K562 (cell line): ENCODE data around the gene DCPS. TPM values are rescaled to one million over a fixed set of nuclear protein-coding genes. Genes with fewer than 3 reads are reported as not detected.

Experiments
- ATAC-seq: fragments of 200-7000 bp; cut with Tn5 transposase; 3 replicates; pipeline ENCODE4 v1.9.1; 2020; ENCODE audit warnings: moderate library complexity
- BruUV-seq: library from RNA; stranded (reverse); fragments of 400-500 nt; replicated peaks from 2 replicates; lab custom pipeline; 2021; lab: Mats Ljungman, UMichigan
- CTCF ChIA-PET: fragments of 300-600 bp; formaldehyde crosslinking; extraction: SDS; loops from one replicate; lab custom pipeline; 2021; ENCODE audit warnings: low intra/inter-chr PET ratio; lab: Yijun Ruan, JAX
- POLR2A ChIA-PET: fragments of 300-600, 350-650 bp; sonication (Branson Sonifier 250); formaldehyde crosslinking; extraction: SDS; loops from one replicate; lab custom pipeline; 2021; ENCODE audit warnings: antibody characterized with exemption, inconsistent platforms; lab: Yijun Ruan, JAX
- DNase-seq, 4 experiments: peaks; one replicate each; pipeline versions ENCODE4 v3.0.0 to v3.0.0-alpha.2; 2011 to 2018; ENCODE audit warnings: low spot score in 3 of 4, mixed read lengths in 3 of 4; ENCODE audit errors: extremely low read depth in 1 of 4
- FAIRE-seq: peaks from 2 replicates; lab custom pipeline; 2011; peaks lifted over from hg19 to GRCh38; lab: Jason Lieb, UNC
- H2AFZ ChIP-seq: 2 replicates; pipeline ENCODE4 v1.6.0; 2011; ENCODE audit warnings: low read depth, low read length, control low read depth, inconsistent platforms
- H3K27ac ChIP-seq: fragments of 200-600 bp; 3 replicates; pipeline ENCODE4 v1.8.0; 2011; ENCODE audit warnings: low read depth, mild to moderate bottlenecking, control low read depth, inconsistent platforms, low read length, moderate library complexity, mixed read lengths; ENCODE audit errors: extremely low read depth
- H3K27me3 ChIP-seq, 2 experiments: fragments of 300-600 bp in 1 of 2; 2 replicates in 1 of 2; 3 replicates in 1 of 2; pipeline versions ENCODE4 v1.6.0 to v1.8.0; 2011; ENCODE audit warnings: inconsistent platforms in 2 of 2, low read length in 2 of 2, mild to moderate bottlenecking in 1 of 2, mixed read lengths in 1 of 2, moderate library complexity in 1 of 2; ENCODE audit not compliant: control insufficient read depth in 2 of 2, insufficient read depth in 2 of 2
- H3K36me3 ChIP-seq: fragments of 300-600 bp; 3 replicates; pipeline ENCODE4 v1.8.0; 2011; ENCODE audit warnings: mild to moderate bottlenecking, low read length, inconsistent platforms; ENCODE audit not compliant: control insufficient read depth, insufficient read depth
- H3K4me1 ChIP-seq, 2 experiments: fragments of 200-600 bp in 1 of 2; replicated peaks in 1 of 2; 2 replicates in 1 of 2; 3 replicates in 1 of 2; pipeline versions ENCODE4 v1.5.1 to v1.8.0; 2011; ENCODE audit warnings: inconsistent platforms in 2 of 2, low read length in 2 of 2, mild to moderate bottlenecking in 1 of 2, mixed read lengths in 1 of 2, moderate library complexity in 1 of 2; ENCODE audit not compliant: control insufficient read depth in 2 of 2, insufficient read depth in 2 of 2
- H3K4me2 ChIP-seq: 2 replicates; pipeline ENCODE4 v1.6.1; 2011; ENCODE audit warnings: low read length, control low read depth, inconsistent platforms, mixed read lengths; ENCODE audit not compliant: insufficient read depth
- H3K4me3 ChIP-seq: fragments of 200-600 bp; sonication (generic), shearing (Covaris generic); 2 replicates; pipeline ENCODE4 v1.5.1; 2016; ENCODE audit warnings: control low read depth, inconsistent platforms
- H3K79me2 ChIP-seq: fragments of 200-600 bp; 3 replicates; pipeline ENCODE4 v1.8.0; 2011; ENCODE audit warnings: low read length, inconsistent platforms; ENCODE audit not compliant: control insufficient read depth, insufficient read depth
- H3K9ac ChIP-seq, 2 experiments: 2 replicates each; pipeline versions ENCODE4 v1.6.0 to v1.6.1; 2011; ENCODE audit warnings: low read depth in 2 of 2, low read length in 2 of 2, control low read depth in 1 of 2, inconsistent platforms in 1 of 2, mild to moderate bottlenecking in 1 of 2, mixed read lengths in 1 of 2; ENCODE audit not compliant: insufficient read depth in 1 of 2
- H3K9me1 ChIP-seq: one replicate; pipeline ENCODE4 v1.6.0; 2011; ENCODE audit warnings: inconsistent platforms, mild to moderate bottlenecking, low read length, moderate library complexity; ENCODE audit not compliant: control insufficient read depth, insufficient read depth
- H3K9me3 ChIP-seq: replicated peaks from 2 replicates; pipeline ENCODE4 v1.5.1; 2011; ENCODE audit warnings: low read depth, low read length, inconsistent platforms; ENCODE audit not compliant: control insufficient read depth, insufficient read depth
- H4K20me1 ChIP-seq: replicated peaks from 2 replicates; pipeline ENCODE4 v1.6.1; 2011; ENCODE audit warnings: low read length, inconsistent platforms, mixed read lengths; ENCODE audit not compliant: control insufficient read depth, insufficient read depth
- ZC3H4 ChIP-seq: sonication (generic); formaldehyde crosslinking; IDR thresholded peaks from 2 replicates; pipeline ENCODE4 v1.9.0; 2021; ENCODE audit warnings: missing genetic modification reagents, borderline replicate concordance
- ZNF316 ChIP-seq: fragments of 450-650 bp; IDR thresholded peaks from 2 replicates; pipeline ENCODE4 v1.6.1; 2016
- ZNF324 ChIP-seq: fragments of 250-450 bp; sonication (Bioruptor Pico); IDR thresholded peaks from 2 replicates; pipeline ENCODE4 v1.4.0; 2020; ENCODE audit warnings: mild to moderate bottlenecking
- WGBS: fragments of 100-300 bp; shearing (Covaris generic); methylation state at CpG from one replicate; pipeline ENCODE4 v1.1.6; 2016; ENCODE audit warnings: low coverage, mixed read lengths; ENCODE audit not compliant: insufficient coverage; ENCODE audit errors: missing lambda C conversion rate; 5-methylcytosine and 5-hydroxymethylcytosine counted together
- in situ Hi-C: fragments of 300-500 bp; cut with MboI; formaldehyde crosslinking; loops from 4 replicates; pipeline ENCODE4 v1.15.0; 2018; ENCODE audit warnings: inconsistent platforms, mixed read lengths
- intact Hi-C: fragments of 100-400 bp; cut with micrococcal nuclease; formaldehyde crosslinking; loops from 2 replicates; pipeline ENCODE4 v1.14.2; 2022
- polyA plus RNA-seq, 8 experiments: library from polyadenylated mRNA; depleted of rRNA in 4 of 8; stranded (reverse) in 5 of 8; unstranded in 3 of 8; fragments of >200 nt; fragmentation: Nextera tagmentation in 2 of 8; fragmentation: Illumina TruSeq in 1 of 8; extraction: Ambion mirVana in 2 of 8; extraction: Trizol in 1 of 8; gene quantifications; 2 replicates each; pipeline versions ENCODE4 v1.2.1 to v1.2.3, GENCODE V29; 2011 to 2014; ENCODE audit warnings: inconsistent platforms in 1 of 8, missing spikeins in 1 of 8
- total RNA-seq, 7 experiments: library from RNA; depleted of rRNA in 6 of 7; stranded (reverse); fragments of >200 nt in 6 of 7; fragmentation: Illumina TruSeq in 2 of 7; extraction: Trizol in 2 of 7; gene quantifications; 2 replicates each; pipeline versions ENCODE4 v1.2.1 to v1.2.3, GENCODE V29; 2011 to 2021; ENCODE audit warnings: low replicate concordance in 1 of 7
- TF ChIP-seq, protein P1 (sequence below): fragments of 250-450 bp; sonication (Bioruptor Pico); IDR thresholded peaks from 2 replicates; pipeline ENCODE4 v1.8.0; 2022; ENCODE audit warnings: moderate library complexity, mild to moderate bottlenecking, inconsistent platforms
- TF ChIP-seq, protein P2 (sequence below): conservative IDR thresholded peaks from 2 replicates; pipeline ENCODE4 v1.6.1; 2011; ENCODE audit warnings: low read depth, mild to moderate bottlenecking, low read length; ENCODE audit not compliant: control insufficient read depth
- TF ChIP-seq, protein P3 (sequence below): IDR thresholded peaks from 2 replicates; pipeline ENCODE4 v1.6.1; 2011; ENCODE audit warnings: borderline replicate concordance, low read depth, mild to moderate bottlenecking, moderate library complexity, low read length; ENCODE audit not compliant: insufficient read depth, poor library complexity, severe bottlenecking

Gene DCPS
- total and polyA plus RNA-seq, 9 of the 15 experiments (the other 6 are each of a cell fraction or from before 2014, with no cell fraction given) = 8.7 to 38.1 (median 17.9) TPM

DNA sequence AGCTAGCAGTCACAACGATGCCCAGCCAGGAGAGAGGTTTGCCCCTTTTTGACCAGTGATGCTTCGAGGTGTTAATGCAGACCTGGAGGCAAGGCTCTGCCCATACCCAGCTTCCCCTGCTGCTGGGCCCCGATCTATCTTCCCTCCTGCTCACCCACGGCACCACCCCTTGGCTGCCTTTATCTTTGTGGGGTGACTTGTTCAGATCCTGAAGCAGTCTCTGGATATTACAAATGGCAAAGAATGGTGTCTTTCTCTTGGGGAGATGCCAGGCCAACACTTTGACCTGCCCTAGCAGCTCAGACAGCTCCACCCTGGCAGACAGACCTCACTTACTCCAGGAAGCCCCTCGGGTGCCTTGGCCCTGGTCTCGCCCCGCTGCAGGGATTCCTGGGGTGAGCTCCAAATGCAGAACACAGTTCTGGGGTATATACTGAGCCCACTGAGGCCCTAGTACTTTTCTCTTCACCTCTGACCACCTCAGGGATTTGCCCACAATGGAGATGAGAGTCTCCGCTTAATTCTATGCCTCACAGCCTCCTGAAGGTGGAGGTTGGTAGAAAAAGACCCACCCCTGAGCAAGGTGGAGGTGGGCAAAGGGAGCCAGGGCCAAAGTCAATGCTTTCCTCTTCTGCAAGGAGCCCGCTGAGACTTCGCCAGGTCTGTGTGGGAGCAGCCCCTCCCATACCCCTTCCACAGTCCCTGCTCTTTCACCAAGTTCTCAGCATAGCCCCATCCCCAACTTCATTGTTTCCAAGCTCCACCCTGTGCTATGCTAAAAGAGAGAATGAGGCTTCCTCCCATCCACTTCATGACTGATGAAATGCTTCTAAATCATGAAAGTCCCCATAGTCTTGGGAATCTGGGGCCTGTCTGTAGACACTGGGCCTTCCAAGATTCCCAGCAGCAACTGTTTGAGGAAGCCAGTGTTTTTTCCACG, 40.6 kb downstream of the DCPS start:
- Histone ChIP-seq H3K36me3 (peaks cover 57% of the 10 kb centered on the region; the same call in 2 of the 3 replicates), H3K4me1 (peaks cover 51 to 74% of the 10 kb centered on the region in 2 experiments), H2AFZ (no peak overlapping the region), H3K27ac (no peak overlapping the region), H3K4me3 (no peak overlapping the region), H3K9me1 (peaks cover 8% of the 10 kb centered on the region), H3K4me2 (no peak overlapping the region), H3K9me3 (no peaks in the 10 kb centered on the region), H4K20me1 (peaks cover 5% of the 10 kb centered on the region; the same call in 1 of the 2 replicates), H3K79me2 (peaks cover 19% of the 10 kb centered on the region), H3K9ac (peak overlapping the region in 1 of 2 experiments; percentile 43; a peak in 1 of 4 replicates), H3K27me3 (no peaks in the 10 kb centered on the region)
- 81% methylated on average over 11 of the region's 11 CpGs for WGBS
- ATAC-seq (no peak), DNase-seq (no peak), FAIRE-seq (no peak)
- TF ChIP-seq, protein P1, sequence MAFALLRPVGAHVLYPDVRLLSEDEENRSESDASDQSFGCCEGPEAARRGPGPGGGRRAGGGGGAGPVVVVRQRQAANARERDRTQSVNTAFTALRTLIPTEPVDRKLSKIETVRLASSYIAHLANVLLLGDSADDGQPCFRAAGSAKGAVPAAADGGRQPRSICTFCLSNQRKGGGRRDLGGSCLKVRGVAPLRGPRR (CRISPR knock-in tag) = no peak
- TF ChIP-seq ZC3H4 (CRISPR knock-in tag) (no peak), ZNF316 (no peak), ZNF324 (CRISPR knock-in tag) (no peak)
- TF ChIP-seq, protein P2, sequence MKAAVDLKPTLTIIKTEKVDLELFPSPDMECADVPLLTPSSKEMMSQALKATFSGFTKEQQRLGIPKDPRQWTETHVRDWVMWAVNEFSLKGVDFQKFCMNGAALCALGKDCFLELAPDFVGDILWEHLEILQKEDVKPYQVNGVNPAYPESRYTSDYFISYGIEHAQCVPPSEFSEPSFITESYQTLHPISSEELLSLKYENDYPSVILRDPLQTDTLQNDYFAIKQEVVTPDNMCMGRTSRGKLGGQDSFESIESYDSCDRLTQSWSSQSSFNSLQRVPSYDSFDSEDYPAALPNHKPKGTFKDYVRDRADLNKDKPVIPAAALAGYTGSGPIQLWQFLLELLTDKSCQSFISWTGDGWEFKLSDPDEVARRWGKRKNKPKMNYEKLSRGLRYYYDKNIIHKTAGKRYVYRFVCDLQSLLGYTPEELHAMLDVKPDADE = no peak
- TF ChIP-seq, protein P3, sequence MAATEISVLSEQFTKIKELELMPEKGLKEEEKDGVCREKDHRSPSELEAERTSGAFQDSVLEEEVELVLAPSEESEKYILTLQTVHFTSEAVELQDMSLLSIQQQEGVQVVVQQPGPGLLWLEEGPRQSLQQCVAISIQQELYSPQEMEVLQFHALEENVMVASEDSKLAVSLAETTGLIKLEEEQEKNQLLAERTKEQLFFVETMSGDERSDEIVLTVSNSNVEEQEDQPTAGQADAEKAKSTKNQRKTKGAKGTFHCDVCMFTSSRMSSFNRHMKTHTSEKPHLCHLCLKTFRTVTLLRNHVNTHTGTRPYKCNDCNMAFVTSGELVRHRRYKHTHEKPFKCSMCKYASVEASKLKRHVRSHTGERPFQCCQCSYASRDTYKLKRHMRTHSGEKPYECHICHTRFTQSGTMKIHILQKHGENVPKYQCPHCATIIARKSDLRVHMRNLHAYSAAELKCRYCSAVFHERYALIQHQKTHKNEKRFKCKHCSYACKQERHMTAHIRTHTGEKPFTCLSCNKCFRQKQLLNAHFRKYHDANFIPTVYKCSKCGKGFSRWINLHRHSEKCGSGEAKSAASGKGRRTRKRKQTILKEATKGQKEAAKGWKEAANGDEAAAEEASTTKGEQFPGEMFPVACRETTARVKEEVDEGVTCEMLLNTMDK = no peak
- ChIA-PET CTCF (no interaction called here), POLR2A (interaction anchor here (0.8 to 1.6 kb wide), 4 partner anchors 12 to 45 kb away, joined by 3 to 7 read pairs (median 3); no protein-coding TSS in a partner anchor)
- in situ Hi-C loops = no loop called here
- BruUV-seq = no TSS peak
- intact Hi-C loops = loop anchor here (5.0 kb wide), 1 partner anchor 48 kb away; no protein-coding TSS in a partner anchor
